HG03342 (cell line): Measurements from ENCODE around the gene PELI2.
"Not testable (repeated sequence)": the region's sequence is repeated elsewhere in the genome, so short reads cannot be mapped to it uniquely, and the experiment has no call there.

ENCODE experiments used
- ATAC-seq: cut with Tn5 transposase; IDR thresholded peaks from one replicate; pipeline ENCODE4 v1.9.1; 2021; ENCODE audit warnings: mild to moderate bottlenecking, moderate library complexity; ENCODE audit not compliant: unreplicated experiment

PELI2 gene

DNA sequence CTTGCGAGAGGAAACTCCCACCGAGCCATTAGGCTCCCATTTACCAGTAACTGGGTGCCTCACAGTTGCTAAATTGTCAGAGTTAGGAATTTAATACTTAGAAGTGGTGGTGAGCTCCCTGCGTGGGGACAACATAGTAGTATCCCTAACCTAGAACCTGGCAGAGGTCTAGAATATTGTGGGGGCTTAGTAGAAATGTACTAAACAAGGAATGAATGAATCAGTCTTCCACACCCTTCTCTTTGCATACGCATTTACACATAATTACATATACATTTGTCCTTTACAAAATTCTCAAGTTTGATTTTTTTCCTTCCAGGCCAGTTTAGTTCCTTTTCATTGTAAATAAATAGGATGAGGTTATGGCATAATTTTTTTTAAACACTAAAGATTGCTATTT lies 24.1 kb downstream of the PELI2 start:
- no peak for ATAC-seq

DNA sequence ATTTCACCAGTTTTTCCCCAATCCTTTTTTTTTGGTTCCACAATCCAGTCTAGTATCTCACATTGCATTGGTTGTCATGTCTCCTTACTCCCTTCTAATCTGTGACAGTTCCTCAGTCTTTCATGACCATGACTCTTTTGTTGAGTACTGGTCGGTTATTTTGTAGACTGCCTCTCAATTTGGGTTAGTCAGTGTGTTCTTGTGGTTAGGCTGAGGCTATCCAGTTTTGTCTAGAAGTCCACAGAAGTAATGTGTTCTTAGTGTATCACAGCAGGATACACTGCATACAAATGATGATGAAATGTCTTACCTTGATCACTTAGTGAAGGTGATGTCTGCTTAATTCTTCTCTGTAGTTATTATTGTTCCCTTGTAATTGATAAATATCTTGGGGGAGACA lies 24.8 kb downstream of the PELI2 start:
- ATAC-seq, result no peak

DNA sequence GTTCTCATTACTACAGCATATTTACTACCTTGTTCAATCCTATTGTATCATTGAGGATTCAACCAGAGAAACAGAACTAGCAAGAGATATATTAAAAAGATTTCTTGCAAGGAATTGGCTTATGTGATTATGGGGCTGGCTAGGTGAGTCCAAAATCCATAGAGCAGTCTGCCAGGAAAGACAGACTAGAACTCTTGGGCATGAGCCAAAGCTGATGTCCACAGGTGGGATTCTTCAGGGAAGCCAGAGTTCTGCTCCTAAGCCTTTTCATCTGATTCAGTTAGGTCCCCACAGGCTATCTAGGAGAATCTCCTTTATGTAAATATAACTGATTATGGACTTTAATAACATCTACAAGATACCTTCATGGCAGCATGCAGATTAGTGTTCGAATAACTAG lies 26.0 kb downstream of the PELI2 start:
- ATAC-seq, result no peak

DNA sequence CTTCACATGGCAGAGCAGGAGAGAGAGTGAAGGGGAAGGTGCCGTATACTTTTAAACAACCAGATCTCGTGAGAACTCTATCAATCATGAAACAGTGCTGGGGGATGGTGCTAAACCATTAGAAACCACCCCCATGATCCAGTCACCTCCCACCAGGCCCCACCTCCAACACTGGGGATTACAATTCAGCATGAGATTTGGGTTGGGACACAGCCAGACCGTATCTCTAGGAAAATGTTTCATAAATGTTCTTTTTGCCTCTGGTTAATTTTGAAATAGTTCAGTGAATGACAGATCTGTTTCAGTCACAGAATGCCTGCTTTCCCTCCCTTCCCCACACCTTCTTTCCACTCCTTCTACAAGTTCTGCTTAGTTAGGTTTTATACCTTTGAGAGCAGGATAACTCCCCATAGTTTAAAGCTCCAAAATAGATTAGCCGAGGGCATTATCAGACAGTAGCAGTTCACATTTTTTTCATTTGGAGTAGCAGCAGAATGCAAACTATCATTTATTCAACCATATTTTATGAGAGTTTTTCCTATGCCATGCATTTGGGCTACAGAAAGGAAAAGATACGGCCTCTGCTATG lies 27.1 kb downstream of the PELI2 start:
- no peak for ATAC-seq

DNA sequence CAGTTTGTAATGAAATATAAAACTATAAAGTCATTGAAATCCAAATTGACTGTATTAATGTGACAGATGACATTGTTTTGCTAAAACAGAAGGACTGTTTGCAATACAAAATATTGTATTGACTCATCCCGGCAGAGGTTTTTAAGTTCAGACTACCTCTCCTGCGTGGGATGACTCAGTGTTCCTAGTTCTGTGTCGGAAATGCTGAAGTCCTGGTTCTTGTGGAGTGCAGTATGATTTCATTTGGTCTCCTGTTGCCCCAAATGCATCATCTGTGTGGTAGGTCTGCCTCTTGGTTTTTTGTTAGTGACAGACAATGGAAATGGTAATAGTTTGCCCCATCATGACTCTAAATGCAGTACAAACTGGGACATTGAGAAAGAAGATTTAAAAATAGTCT lies 27.8 kb downstream of the PELI2 start:
- no peak for ATAC-seq

DNA sequence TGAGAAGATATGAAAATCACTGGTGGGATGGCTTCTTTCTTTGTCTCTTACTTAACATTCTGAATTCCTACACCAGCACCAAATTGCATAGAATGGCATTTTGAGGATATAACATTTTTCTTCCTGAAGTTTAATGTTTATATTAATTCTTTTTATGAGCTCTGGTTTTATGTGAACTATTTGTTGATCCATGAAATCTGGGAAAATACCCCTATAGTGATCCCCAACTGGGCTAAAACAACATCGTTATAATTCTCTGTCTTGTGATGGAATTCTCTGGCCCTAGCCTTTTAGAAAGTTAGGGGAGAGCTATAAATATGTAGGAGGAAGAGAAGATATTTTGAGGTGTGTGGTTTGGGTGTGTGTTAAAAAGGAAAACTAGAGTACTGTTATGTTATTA lies 29.2 kb downstream of the PELI2 start:
- no peak for ATAC-seq

DNA sequence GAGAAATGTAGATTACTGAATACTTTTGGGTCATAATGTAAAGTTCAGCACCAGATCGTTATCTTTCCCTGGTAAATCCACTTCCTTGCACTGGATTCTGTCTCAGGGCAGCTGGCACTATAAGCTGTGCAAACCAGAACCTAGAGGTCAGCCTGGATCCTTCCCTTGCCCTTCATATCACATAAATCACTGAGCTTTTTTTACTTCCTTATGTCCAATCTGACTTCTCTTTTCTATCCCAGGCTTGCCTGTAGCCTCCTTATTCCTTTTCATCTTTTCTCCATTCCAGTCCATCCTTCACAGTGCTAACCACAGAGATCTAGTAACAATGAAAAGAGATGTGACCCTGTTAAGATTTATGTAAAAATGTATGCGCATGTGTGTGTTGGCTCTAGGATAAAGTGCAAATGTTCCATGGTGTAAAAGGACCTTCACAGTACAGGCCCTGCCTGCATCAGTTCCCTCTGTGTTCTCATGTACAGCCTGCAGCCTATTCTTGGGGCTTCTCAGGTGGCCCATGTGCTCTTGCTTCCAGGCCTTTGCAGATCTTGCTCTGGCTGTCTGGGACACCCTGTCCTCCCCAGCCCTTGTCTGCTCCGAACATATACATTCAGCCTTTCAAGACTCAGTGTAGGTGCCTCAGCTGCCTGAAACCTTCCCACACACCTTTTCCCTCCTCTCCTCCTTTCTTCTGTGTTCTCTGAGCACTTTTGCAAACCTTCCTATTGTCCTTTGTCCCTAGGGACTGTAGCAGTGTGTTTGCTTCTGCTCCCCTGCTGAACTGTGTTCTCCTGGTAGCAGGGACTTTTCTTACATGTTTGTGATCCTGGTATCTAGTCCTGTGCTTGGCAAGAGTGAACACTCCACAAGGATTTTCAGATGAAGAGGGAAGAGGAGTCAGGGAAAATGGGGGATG lies 30.0 kb downstream of the PELI2 start:
- ATAC-seq, result no peak

DNA sequence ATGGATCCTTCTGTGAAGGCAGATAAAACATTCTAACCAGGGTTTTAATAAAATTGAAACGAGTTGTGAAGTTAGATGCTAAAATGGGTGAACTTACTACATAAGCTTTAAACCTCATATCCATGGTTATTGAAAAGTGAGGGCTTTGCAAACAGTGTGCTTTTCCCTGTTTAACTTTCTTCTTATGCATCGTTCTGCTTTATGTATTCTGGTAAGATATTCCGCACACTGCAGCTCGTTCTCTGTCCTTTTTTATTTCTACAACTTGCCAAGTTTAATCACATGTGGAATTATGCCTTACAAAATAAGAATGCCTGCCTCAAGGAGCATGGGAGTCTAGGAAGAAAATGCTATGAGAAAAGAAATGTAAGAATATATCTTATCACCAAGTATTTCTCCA lies 30.9 kb downstream of the PELI2 start:
- ATAC-seq, result no peak

DNA sequence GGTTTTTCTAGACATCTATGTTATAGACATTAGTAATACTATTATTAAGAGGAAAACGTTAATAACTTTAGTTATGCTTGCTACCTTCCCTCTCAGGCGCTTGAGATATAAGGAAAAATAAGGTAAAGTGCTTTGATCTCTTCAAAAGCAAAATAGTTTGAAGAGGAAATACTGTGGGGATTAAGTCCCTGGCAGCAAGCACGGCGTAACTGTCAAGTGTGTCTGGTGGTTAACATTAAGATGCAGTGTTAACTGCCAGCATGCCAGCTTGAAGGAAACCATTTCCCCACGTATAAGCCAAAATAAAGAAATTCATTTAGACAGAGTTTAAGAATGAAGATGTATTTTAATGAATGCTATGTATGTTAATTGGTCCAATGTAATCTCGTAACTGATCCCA lies 31.8 kb downstream of the PELI2 start:
- ATAC-seq, result no peak

DNA sequence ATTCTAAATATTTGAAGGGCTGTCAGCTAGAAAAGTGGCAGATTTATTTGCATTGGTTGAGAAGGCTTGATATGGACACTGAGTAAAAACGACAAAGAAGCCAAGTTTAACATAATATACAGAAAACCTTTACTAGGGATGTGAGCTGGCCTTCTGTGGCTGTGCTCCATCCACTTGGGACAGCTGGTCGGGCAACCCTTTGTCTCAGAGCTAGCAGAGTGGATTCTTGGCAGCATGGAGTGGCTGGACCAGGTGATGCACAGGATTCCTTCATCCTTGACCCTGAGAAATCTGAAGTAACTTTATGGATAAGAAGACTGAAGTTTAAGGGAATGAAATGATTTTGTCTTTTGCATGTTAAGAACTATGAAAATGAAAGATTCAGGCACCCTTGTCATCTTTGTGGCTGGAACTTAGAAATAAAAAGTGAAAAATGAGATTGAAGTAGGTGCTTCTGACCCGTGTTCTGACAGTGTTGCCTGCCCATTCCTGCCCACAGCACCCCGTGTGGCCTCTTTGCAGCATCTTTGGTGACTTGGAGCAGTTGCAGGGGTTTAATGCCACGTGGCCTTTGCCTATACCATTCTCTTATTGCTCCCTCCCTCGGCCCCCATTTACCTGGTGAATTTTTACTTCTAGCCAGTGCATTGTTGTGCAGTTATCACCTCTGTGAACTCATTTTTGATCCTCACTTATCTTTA lies 32.6 kb downstream of the PELI2 start:
- ATAC-seq, result no peak

DNA sequence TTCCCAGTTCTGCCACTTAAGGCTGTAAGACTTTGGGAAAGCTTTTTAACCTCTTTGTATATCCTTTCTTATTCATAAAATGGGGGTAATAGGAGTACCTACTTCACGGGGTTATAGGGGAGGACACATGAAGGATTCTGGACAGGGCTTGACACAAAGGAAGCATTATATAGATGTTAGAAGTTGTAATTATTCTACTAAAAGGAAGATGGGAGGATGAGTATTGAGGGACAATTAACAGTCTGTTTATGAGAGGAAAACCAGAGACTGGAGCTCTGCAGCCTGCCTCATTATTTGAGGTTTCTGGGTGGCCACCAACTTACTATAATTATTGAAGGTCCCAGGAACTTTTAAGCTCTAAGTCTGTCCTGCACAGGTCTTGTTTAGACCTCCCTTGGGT lies 34.0 kb downstream of the PELI2 start:
- ATAC-seq, result no peak

DNA sequence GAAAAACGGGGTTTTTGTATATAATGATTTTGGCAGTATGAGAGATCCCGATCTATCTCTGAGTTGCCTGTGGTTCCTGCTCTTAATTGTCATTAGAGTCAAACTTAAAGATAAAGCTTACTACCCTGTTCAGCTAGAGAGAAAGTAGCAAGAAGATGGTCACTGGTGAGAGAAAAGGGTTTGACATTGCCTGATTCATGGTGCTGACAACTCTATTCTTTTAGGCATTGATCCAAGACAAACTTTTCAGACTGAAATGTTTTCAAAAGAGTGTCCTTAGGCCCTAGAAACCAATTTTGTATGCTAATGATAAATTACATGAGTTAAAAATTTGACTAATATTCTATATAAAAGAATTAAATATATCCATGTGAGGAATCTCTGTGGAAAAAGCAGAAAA lies 35.1 kb downstream of the PELI2 start:
- ATAC-seq, result no peak

DNA sequence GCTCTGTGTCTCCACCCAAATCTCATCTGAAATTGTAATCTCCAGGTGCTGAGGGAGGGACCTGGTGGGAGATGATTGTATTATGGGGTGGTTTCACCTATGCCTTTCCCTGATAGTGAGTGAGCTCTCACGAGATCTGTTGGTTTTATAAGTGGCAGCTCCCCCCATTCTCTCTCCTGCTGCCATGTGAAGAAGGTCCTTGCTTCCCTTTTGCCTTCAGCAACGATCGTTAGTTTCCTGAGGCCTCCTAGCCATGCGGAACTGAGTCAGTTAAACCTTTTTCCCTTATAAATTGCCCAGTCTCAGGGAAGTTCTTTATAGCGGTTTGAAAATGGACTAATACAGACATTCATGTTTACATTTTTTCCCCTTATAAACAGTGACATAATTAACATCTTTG lies 36.1 kb downstream of the PELI2 start:
- no peak for ATAC-seq

DNA sequence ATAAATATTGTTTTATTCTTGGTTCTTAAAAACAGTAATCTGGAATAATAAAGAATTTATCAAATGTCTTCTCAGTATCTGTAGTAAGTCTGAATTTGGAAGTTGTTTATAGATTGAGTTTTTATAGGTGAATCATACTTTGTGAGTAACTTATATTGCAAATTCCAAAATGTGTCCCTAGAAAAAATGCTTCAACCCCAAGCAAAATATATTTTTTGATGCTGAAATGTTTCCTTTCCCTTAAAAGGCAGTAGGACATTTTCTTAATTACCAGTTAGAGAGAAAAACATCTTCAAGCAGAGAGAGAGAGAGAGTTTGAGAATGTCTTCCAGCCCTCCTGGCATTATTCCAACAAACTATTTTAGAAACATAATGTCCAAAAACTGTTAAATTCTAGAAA lies 37.9 kb downstream of the PELI2 start:
- no peak for ATAC-seq

DNA sequence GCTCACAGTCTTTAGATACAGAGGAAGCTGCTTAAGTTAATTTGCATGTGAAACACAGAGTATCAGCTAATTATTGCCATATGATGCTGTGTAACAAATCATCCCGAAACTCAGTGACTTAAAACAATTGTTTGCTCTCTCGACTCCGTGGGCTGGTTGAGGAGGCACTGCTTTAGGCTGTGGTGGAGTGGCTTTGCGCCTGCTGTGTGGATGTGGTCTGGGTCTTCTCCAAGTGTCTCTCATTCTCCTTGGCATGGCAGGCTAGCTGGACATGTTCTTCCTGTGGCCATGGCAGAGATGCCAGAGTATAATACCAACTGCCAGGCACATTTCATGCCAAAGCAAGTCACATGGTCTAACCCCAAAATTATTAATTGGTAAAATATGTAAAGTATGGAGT lies 40.9 kb downstream of the PELI2 start:
- no peak for ATAC-seq

DNA sequence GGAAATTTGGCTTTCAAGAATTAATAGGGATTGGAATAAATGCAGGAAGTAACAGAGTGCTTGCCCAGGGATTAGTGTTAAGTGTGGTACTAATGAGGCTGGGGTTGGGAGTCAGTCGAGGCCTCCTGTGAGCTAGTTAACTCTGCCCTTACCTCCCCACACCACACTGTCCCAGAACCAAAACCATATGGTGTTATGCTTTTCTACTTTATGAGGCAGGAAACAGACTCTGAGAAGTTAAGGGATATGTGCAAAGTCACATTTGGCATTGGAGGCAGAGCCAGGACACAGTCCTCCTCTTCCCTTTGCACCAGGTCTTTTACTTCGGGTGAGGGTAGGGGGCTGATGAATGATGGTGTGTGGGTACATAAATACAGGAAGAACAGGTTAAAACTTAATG lies 41.9 kb downstream of the PELI2 start:
- ATAC-seq, result no peak

DNA sequence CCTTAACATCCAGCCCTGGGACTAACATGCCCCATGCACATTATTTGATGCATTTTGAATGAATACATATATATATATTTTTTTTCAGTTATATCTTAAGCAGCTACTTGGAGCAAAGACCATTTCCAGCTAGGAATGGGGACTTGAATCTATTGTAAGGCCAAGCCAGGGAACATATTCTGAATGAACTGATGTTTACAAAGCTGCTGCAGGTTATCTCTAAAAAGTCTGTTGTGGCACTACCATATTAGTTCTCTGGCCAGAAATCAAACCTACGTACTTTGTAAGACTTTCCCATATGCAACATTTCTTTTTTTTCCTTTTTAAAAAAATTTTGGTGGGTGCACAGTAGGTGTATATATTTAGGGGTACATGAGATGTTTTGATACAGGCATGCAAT lies 43.4 kb downstream of the PELI2 start:
- ATAC-seq, result no peak

DNA sequence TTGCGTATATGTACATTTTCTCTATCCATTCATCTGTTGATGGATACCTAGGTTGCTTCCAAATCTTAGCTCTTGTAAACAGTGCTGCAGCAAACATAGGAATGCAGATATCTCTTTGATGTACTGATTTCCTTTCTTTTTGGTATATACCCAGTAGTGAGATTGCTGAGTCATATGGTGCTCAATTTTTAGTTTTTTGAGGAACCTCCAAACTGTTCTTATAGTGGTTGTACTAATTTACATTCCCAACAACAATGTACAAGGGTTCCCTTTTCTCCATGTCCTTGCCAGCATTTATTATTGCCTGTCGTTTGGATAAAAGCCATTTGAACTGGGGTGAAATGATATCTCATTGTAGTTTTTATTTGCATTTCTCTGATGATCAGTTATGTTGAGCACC lies 44.3 kb downstream of the PELI2 start:
- no peak for ATAC-seq

DNA sequence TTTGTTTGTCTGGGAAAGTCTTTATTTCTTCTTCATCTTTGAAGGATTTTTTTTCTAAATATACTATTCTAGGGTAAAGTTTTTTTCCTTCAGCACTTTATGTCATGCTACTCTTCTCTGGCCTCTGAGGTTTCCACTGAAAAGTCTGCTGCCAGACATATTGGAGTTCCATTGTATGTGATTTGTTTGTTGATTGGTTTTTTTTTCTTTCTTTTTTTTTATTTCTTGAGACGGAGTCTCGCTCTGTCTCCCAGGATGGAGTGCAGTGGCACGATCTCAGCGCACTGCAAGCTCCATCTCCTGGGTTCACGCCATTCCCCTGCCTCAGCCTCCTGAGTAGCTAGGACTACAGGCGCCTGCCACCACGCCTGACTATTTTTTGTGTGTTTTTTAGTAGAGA lies 48.4 kb downstream of the PELI2 start:
- not testable (repeated sequence) for ATAC-seq

DNA sequence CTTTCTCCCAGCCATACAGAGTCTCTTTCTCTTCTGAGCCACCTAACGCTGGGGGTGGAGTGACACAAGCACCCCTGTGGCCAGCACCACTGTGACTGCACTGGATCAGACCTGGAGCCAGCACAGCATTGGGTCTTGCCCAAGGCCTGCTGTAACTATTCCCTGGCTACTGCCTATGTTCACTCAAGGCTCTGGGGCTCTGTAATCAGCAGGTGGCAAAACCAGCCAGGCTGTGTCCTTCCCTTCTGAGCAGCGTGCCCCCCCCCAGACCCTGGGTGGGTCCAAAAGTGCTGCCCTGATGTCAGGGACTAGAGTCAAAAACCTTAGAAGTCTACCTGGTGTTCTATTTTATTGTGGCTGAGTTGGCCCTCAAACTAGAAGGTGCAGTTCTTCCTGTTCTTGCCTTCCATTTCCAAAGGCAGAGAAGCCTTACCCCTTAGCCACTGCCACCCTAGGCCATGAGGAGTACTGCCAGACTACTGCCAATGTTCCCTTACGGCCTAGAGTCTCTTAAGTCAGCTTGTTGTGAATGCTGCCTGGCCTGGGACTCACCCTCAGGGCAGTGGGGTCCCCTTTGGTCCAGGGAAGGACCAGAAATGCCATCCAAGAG lies 49.9 kb downstream of the PELI2 start:
- ATAC-seq, result no peak

DNA sequence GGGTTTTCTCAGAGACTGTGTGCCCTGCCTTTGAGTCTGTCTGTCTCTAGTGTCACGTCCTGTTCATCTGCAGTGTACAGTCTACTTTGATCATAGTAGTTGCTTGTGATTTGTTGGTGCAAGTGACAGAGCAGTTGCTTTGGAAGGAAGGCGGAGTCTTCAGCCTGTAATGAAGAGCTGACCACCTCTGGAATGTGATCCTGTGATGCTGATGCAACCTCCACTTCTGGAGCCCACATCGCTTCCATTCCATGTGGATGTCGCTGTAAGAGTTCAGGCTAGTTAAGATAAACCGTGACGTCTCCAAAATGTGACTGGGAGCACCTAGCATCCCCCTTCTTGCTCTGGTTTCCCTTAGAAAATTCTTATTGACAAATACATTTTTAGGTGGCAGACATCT lies 51.8 kb downstream of the PELI2 start:
- ATAC-seq, result no peak
